ENCODE data around the gene KLHL14. TPM values are rescaled to one million over a fixed set of nuclear protein-coding genes. Genes with fewer than 3 reads are reported as not detected.

Gene KLHL14
- total and polyA plus RNA-seq, 4 experiments from 2014 or later: 0.05 TPM; not detected in 3

- CTCF ChIA-PET (ENCODE audit: partially characterized antibody): no interaction called here
- Histone ChIP-seq H3K4me1 (ENCODE audit: insufficient read depth, low read length) (peaks cover 7% of the 10 kb centered on the region), H3K9me3 (ENCODE audit: control insufficient read depth in 1 of 2, low read length in 2 of 2) (no peaks in the 10 kb centered on the region), H3K27ac (ENCODE audit: low read depth, low read length) (no peak overlapping the region), H3K36me3 (ENCODE audit: insufficient read depth, low read length) (no peaks in the 10 kb centered on the region), H3K27me3 (ENCODE audit: insufficient read depth, low read length) (peaks cover 16% of the 10 kb centered on the region), H3K4me3 (ENCODE audit: low read length in 2 of 2) (no peak overlapping the region)
- Mint-ChIP-seq H3K4me1 (peaks cover 0 to 12% (median 8%) of the 10 kb centered on the region in 4 donors), H3K27me3 (peaks cover 32% of the 10 kb centered on the region in 2 donors), H3K27ac (no peak overlapping the region), H3K36me3 (no peaks in the 10 kb centered on the region), H3K9me3 (peaks cover 0 to 7% (median 0%) of the 10 kb centered on the region in 8 donors), H3K4me3 (peak overlapping the region in 4 of 8 donors; percentile 43 to 52 (median 49))
- POLR2A ChIA-PET (ENCODE audit: partially characterized antibody): no interaction called here
- intact Hi-C loops (cut with micrococcal nuclease): no loop called here
- peak in 1 of 5 donors; percentile 38 for DNase-seq
Observed at GRCh38 chr18:32770054-32770665, 2.7 kb downstream of the KLHL14 start.

DNA sequence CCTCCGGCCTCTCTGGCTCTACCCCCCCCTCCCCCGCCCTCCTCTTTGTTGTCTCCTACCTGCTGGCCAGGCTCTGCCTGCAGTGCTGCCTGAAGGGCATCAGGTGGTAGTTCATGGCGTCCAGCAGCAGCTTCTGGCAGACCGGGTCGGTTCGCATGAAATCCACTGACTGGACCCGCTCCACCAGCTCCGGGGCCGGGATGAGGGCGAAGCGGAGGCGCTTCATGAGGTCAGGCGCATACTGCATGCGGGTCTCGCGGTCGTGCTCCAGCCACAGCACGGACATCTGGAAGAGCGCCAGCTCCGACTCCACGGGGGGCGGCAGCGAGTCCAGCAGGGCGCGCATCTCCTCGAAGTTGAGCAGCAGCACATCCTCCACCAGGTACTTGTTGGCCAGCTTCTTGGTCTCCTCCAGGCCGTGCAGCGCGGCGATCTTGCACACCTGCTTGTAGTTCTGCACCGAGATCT lies 3.2 kb downstream of the KLHL14 start:
- no peak overlapping the region for H3K4me3 ChIP-seq (ENCODE audit: low read length in 2 of 2)
- no peak overlapping the region for H3K27ac Mint-ChIP-seq
- H3K36me3 Mint-ChIP-seq: no peaks in the 10 kb centered on the region
- H3K27me3 Mint-ChIP-seq: peaks cover 29 to 32% of the 10 kb centered on the region in 2 donors
- intact Hi-C loops (cut with micrococcal nuclease): no loop called here
- no peaks in the 10 kb centered on the region for H3K9me3 ChIP-seq (ENCODE audit: control insufficient read depth in 1 of 2, low read length in 2 of 2)
- no peaks in the 10 kb centered on the region for H3K36me3 ChIP-seq (ENCODE audit: insufficient read depth, low read length)
- peak overlapping the region in 7 of 8 donors; percentile 15 to 52 (median 46) for H3K4me3 Mint-ChIP-seq
- ChIA-PET POLR2A (ENCODE audit: partially characterized antibody) (no interaction called here), CTCF (ENCODE audit: partially characterized antibody) (no interaction called here)
- H3K4me1 Mint-ChIP-seq: peaks cover 0 to 12% (median 8%) of the 10 kb centered on the region in 4 donors
- peaks cover 7% of the 10 kb centered on the region for H3K4me1 ChIP-seq (ENCODE audit: insufficient read depth, low read length)
- no peak for DNase-seq
- peaks cover 0 to 7% (median 0%) of the 10 kb centered on the region in 8 donors for H3K9me3 Mint-ChIP-seq
- H3K27ac ChIP-seq (ENCODE audit: low read depth, low read length): no peak overlapping the region
- peaks cover 16% of the 10 kb centered on the region for H3K27me3 ChIP-seq (ENCODE audit: insufficient read depth, low read length)

DNA sequence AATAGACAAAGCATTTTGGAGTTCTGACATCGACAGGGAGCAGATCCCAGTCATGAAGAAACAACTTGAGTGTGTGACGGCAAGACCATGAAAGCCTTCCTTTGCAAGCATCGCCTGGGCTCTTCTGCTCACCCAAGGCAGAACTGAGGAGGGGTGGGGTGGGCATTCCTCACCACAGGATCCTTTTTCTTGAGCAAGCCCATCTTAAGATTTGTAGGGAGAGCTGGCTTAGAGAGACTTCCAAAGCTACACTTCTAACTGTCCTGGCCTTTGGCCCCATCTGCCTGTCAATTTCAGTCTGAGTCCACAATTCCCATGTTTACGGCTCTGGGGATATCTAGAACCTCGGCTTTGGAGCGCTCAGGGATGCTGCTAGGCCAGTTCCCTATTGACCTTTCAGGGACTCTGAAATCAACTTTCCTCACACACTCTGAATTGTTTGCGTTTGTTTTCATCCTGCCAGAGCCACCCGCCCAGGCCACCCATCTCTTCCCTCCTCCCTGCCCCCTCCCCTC lies 3.7 kb downstream of the KLHL14 start:
- Histone ChIP-seq H3K4me3 (ENCODE audit: low read length in 2 of 2) (no peak overlapping the region), H3K27me3 (ENCODE audit: insufficient read depth, low read length) (peaks cover 16% of the 10 kb centered on the region), H3K9me3 (ENCODE audit: control insufficient read depth in 1 of 2, low read length in 2 of 2) (no peaks in the 10 kb centered on the region), H3K27ac (ENCODE audit: low read depth, low read length) (no peak overlapping the region), H3K4me1 (ENCODE audit: insufficient read depth, low read length) (peaks cover 7% of the 10 kb centered on the region), H3K36me3 (ENCODE audit: insufficient read depth, low read length) (no peaks in the 10 kb centered on the region)
- H3K27me3 Mint-ChIP-seq: peaks cover 28 to 32% of the 10 kb centered on the region in 2 donors
- peak overlapping the region in 3 of 8 donors; percentile 7 to 44 (median 24) for H3K4me3 Mint-ChIP-seq
- H3K36me3 Mint-ChIP-seq: no peaks in the 10 kb centered on the region
- ChIA-PET CTCF (ENCODE audit: partially characterized antibody) (no interaction called here), POLR2A (ENCODE audit: partially characterized antibody) (no interaction called here)
- peaks cover 0 to 7% (median 0%) of the 10 kb centered on the region in 8 donors for H3K9me3 Mint-ChIP-seq
- H3K4me1 Mint-ChIP-seq: peaks cover 0 to 12% (median 8%) of the 10 kb centered on the region in 4 donors
- no peak overlapping the region for H3K27ac Mint-ChIP-seq
- DNase-seq: no peak
- intact Hi-C loops (cut with micrococcal nuclease): no loop called here

GRCh38 chr18:32767400-32767799 lies 5.4 kb downstream of the KLHL14 start:
- intact Hi-C loops (cut with micrococcal nuclease): no loop called here
- Histone ChIP-seq H3K9me3 (ENCODE audit: control insufficient read depth in 1 of 2, low read length in 2 of 2) (no peaks in the 10 kb centered on the region), H3K27ac (ENCODE audit: low read depth, low read length) (no peak overlapping the region)

DNA sequence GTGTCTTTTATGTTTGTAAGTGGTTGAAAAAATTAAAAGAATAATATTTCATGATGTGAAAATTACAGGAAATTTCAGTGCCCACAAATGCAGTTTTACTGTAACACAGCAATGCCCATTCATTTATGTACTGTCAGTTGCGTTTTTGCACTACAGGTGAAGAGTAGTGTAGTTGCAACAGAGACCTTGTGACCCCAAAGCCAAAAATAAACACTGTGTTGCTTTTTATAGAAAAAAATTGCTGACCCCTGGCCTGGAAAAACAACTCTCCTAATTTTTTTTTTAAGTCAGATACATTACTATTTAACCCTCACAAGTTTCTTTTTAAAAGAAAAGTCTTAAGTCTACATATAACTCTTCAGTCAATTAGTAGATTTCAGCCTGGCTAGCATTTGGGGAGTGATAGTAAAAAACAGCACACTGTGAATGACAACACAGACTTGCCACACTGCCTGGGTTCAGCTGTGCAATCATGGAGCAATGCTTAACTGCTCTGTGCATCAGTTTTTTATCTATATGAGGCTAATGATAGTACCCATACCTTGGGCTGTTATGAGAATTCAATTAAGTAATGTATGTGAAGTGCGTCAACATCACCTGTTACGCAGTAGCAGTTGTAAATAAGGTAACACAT lies 8.1 kb downstream of the KLHL14 start:
- H3K9me3 ChIP-seq (ENCODE audit: control insufficient read depth in 1 of 2, low read length in 2 of 2): no peaks in the 10 kb centered on the region
- POLR2A ChIA-PET (ENCODE audit: partially characterized antibody): no interaction called here
- peaks cover 13 to 14% of the 10 kb centered on the region in 2 donors for H3K27me3 Mint-ChIP-seq
- no peaks in the 10 kb centered on the region for H3K4me1 ChIP-seq (ENCODE audit: insufficient read depth, low read length)
- H3K27ac Mint-ChIP-seq: no peak overlapping the region
- peaks cover 0 to 5% (median 3%) of the 10 kb centered on the region in 4 donors for H3K4me1 Mint-ChIP-seq
- intact Hi-C loops (cut with micrococcal nuclease): no loop called here
- no peak for DNase-seq
- CTCF ChIA-PET (ENCODE audit: partially characterized antibody): no interaction called here
- H3K4me3 Mint-ChIP-seq: no peak overlapping the region
- no peaks in the 10 kb centered on the region for H3K36me3 Mint-ChIP-seq
- H3K27me3 ChIP-seq (ENCODE audit: insufficient read depth, low read length): peaks cover 5% of the 10 kb centered on the region
- no peak overlapping the region for H3K4me3 ChIP-seq (ENCODE audit: low read length in 2 of 2)
- no peak overlapping the region for H3K27ac ChIP-seq (ENCODE audit: low read depth, low read length)
- no peaks in the 10 kb centered on the region for H3K36me3 ChIP-seq (ENCODE audit: insufficient read depth, low read length)
- H3K9me3 Mint-ChIP-seq: peaks cover 0 to 3% (median 0%) of the 10 kb centered on the region in 8 donors

More at GRCh38 chr18:32767400-32767799, 5.4 kb downstream of the KLHL14 start:
- Mint-ChIP-seq H3K27me3 (peaks cover 20% of the 10 kb centered on the region in 2 donors), H3K4me1 (peaks cover 0 to 7% (median 4%) of the 10 kb centered on the region in 4 donors), H3K27ac (no peak overlapping the region), H3K9me3 (peaks cover 0 to 3% (median 0%) of the 10 kb centered on the region in 8 donors), H3K36me3 (no peaks in the 10 kb centered on the region), H3K4me3 (no peak overlapping the region)
- Histone ChIP-seq H3K36me3 (ENCODE audit: insufficient read depth, low read length) (no peaks in the 10 kb centered on the region), H3K4me3 (ENCODE audit: low read length in 2 of 2) (no peak overlapping the region), H3K4me1 (ENCODE audit: insufficient read depth, low read length) (peaks cover 4% of the 10 kb centered on the region), H3K27me3 (ENCODE audit: insufficient read depth, low read length) (peaks cover 10% of the 10 kb centered on the region)
- ChIA-PET CTCF (ENCODE audit: partially characterized antibody) (no interaction called here), POLR2A (ENCODE audit: partially characterized antibody) (no interaction called here)
- DNase-seq: no peak

DNA sequence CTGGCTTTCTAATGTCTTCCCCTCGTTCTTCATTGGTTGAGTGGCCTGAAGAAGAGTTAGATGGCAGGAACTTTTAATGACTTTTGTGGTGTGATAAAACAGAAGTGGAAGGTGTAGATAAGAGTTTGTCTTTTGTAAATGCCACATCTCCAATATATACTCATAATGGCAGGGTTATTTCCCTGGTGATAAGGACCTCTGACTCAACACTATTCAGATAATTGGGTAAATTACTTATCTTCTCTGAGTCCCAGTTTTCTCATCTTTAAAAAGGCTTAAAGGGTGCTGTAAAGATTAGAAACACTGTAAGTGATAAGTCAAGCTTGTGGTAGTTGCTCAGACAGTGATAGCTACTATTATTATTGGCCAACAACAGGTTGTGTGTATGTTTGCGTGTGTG lies 9.5 kb downstream of the KLHL14 start:
- no peaks in the 10 kb centered on the region for H3K36me3 ChIP-seq (ENCODE audit: insufficient read depth, low read length)
- no peaks in the 10 kb centered on the region for H3K9me3 ChIP-seq (ENCODE audit: control insufficient read depth in 1 of 2, low read length in 2 of 2)
- Mint-ChIP-seq H3K27me3 (peaks cover 2 to 3% of the 10 kb centered on the region in 2 donors), H3K27ac (peak overlapping the region in 1 of 7 donors; percentile 36), H3K4me1 (peaks cover 0 to 5% (median 0%) of the 10 kb centered on the region in 4 donors), H3K36me3 (no peaks in the 10 kb centered on the region), H3K4me3 (no peak overlapping the region), H3K9me3 (peaks cover 0 to 3% (median 0%) of the 10 kb centered on the region in 8 donors)
- H3K4me3 ChIP-seq (ENCODE audit: low read length in 2 of 2): no peak overlapping the region
- intact Hi-C loops (cut with micrococcal nuclease): no loop called here
- CTCF ChIA-PET (ENCODE audit: partially characterized antibody): no interaction called here
- peaks cover 2% of the 10 kb centered on the region for H3K27me3 ChIP-seq (ENCODE audit: insufficient read depth, low read length)
- POLR2A ChIA-PET (ENCODE audit: partially characterized antibody): no interaction called here
- no peak overlapping the region for H3K27ac ChIP-seq (ENCODE audit: low read depth, low read length)
- no peak for DNase-seq
- H3K4me1 ChIP-seq (ENCODE audit: insufficient read depth, low read length): no peaks in the 10 kb centered on the region

- Mint-ChIP-seq H3K4me3 (no peak overlapping the region), H3K27me3 (peaks cover 0 to 4% of the 10 kb centered on the region in 2 donors), H3K4me1 (peaks cover 0 to 5% (median 0%) of the 10 kb centered on the region in 4 donors), H3K36me3 (no peaks in the 10 kb centered on the region), H3K27ac (no peak overlapping the region), H3K9me3 (peaks cover 0 to 3% (median 0%) of the 10 kb centered on the region in 8 donors)
- Histone ChIP-seq H3K36me3 (ENCODE audit: insufficient read depth, low read length) (no peaks in the 10 kb centered on the region), H3K4me3 (ENCODE audit: low read length in 2 of 2) (no peak overlapping the region), H3K9me3 (ENCODE audit: control insufficient read depth in 1 of 2, low read length in 2 of 2) (no peaks in the 10 kb centered on the region), H3K27me3 (ENCODE audit: insufficient read depth, low read length) (no peaks in the 10 kb centered on the region), H3K27ac (ENCODE audit: low read depth, low read length) (no peak overlapping the region), H3K4me1 (ENCODE audit: insufficient read depth, low read length) (no peaks in the 10 kb centered on the region)
- DNase-seq: no peak
- intact Hi-C loops (cut with micrococcal nuclease): no loop called here
- ChIA-PET POLR2A (ENCODE audit: partially characterized antibody) (no interaction called here), CTCF (ENCODE audit: partially characterized antibody) (no interaction called here)
Observed at GRCh38 chr18:32761231-32761630, 11.6 kb downstream of the KLHL14 start.
